DOHH2 (cell line): ENCODE data around the gene GRB10.

ENCODE experiments used
- CTCF ChIP-seq: fragments of 200-600 bp; sonication (generic); IDR thresholded peaks from one replicate; pipeline ENCODE4 v1.5.1; 2014; ENCODE audit warnings: antibody characterized with exemption, mild to moderate bottlenecking, low read depth, low read length; ENCODE audit not compliant: poor library complexity, severe bottlenecking
- EZH2phosphoT487 ChIP-seq: fragments of 200-600 bp; sonication (generic); IDR thresholded peaks from 2 replicates; pipeline ENCODE4 v1.6.1; 2017; ENCODE audit warnings: borderline replicate concordance, mild to moderate bottlenecking, antibody characterized with exemption, low read length, moderate library complexity, mixed read lengths

- TF ChIP-seq EZH2phosphoT487, result no peak
- no peak for TF ChIP-seq CTCF
Observed at GRCh38 chr7:50697748-50698147, 84.9 kb downstream of the GRB10 start.
